Measurements from ENCODE around the gene IMP4. TPM values are rescaled to one million over a fixed set of nuclear protein-coding genes. Genes with fewer than 3 reads are reported as not detected.

Gene IMP4
- total RNA-seq, 2 donors from 2014 or later: 71.4 to 106 TPM

DNA sequence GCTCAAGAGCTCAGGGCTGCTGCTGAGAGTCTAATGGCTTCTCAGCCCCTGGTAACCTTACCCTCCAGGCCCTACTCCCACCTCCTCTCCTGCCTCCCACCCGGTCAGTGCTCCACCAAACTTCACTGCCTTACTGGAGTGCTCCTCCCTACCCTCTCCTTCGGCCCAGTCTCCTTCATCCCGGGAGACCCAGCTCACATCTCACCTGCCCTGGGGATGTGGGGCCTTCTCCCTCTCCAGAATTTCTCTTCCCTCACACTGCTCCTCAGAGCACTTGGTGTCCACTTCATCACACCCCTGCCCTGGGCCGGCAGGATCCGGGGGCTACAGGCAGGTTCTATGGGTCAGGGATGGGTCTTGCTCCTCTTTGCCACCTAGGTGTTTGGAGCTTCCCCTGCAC is 34.8 kb downstream of the IMP4 start:
- Histone ChIP-seq H3K27ac (no peak overlapping the region), H3K4me3 (no peak overlapping the region), H3K4me1 (replicated peaks) (no peaks in the 10 kb centered on the region), H3K9me3 (no peaks in the 10 kb centered on the region), H3K36me3 (no peaks in the 10 kb centered on the region), H3K27me3 (replicated peaks; ENCODE audit: insufficient read depth) (no peaks in the 10 kb centered on the region)
- TF ChIP-seq POLR2AphosphoS5 (IDR thresholded peaks at IDR 0.05) (no peak), POLR2A (IDR thresholded peaks at IDR 0.05) (no peak)
- TF ChIP-seq, protein P1, sequence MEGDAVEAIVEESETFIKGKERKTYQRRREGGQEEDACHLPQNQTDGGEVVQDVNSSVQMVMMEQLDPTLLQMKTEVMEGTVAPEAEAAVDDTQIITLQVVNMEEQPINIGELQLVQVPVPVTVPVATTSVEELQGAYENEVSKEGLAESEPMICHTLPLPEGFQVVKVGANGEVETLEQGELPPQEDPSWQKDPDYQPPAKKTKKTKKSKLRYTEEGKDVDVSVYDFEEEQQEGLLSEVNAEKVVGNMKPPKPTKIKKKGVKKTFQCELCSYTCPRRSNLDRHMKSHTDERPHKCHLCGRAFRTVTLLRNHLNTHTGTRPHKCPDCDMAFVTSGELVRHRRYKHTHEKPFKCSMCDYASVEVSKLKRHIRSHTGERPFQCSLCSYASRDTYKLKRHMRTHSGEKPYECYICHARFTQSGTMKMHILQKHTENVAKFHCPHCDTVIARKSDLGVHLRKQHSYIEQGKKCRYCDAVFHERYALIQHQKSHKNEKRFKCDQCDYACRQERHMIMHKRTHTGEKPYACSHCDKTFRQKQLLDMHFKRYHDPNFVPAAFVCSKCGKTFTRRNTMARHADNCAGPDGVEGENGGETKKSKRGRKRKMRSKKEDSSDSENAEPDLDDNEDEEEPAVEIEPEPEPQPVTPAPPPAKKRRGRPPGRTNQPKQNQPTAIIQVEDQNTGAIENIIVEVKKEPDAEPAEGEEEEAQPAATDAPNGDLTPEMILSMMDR (IDR thresholded peaks at IDR 0.05): no peak
- no peak for DNase-seq (ENCODE audit: low spot score)
- 93% methylated on average over 5 of the region's 5 CpGs for WGBS
- intact Hi-C loops (cut with DNase I): no loop called here

- Histone ChIP-seq H3K4me3 (no peak overlapping the region), H3K4me1 (replicated peaks) (no peaks in the 10 kb centered on the region), H3K27me3 (replicated peaks; ENCODE audit: insufficient read depth) (no peaks in the 10 kb centered on the region), H3K9me3 (no peaks in the 10 kb centered on the region), H3K36me3 (no peaks in the 10 kb centered on the region), H3K27ac (no peak overlapping the region)
- 91% methylated on average over 3 of the region's 3 CpGs for WGBS
- intact Hi-C loops (cut with DNase I): no loop called here
- DNase-seq (ENCODE audit: low spot score): no peak
- no peak for TF ChIP-seq POLR2A (IDR thresholded peaks at IDR 0.05)
- TF ChIP-seq, protein P1 (IDR thresholded peaks at IDR 0.05): no peak
- no peak for TF ChIP-seq POLR2AphosphoS5 (IDR thresholded peaks at IDR 0.05)
Measured at GRCh38 chr2:130378206-130378897, 35.7 kb downstream of the IMP4 start.

GRCh38 chr2:130378898-130379214 is 36.2 kb downstream of the IMP4 start:
- no peak overlapping the region for H3K4me3 ChIP-seq
- no peaks in the 10 kb centered on the region for H3K4me1 ChIP-seq (replicated peaks)
- TF ChIP-seq, protein P1 (IDR thresholded peaks at IDR 0.05): no peak
- TF ChIP-seq POLR2AphosphoS5 (IDR thresholded peaks at IDR 0.05) (no peak), POLR2A (IDR thresholded peaks at IDR 0.05) (no peak)
- intact Hi-C loops (cut with DNase I): no loop called here
- H3K27ac ChIP-seq: no peak overlapping the region
- no peak for DNase-seq (ENCODE audit: low spot score)
- H3K27me3 ChIP-seq (replicated peaks; ENCODE audit: insufficient read depth): no peaks in the 10 kb centered on the region
- H3K9me3 ChIP-seq: no peaks in the 10 kb centered on the region
- 88% methylated on average over 3 of the region's 3 CpGs for WGBS
- no peaks in the 10 kb centered on the region for H3K36me3 ChIP-seq

GRCh38 chr2:130380096-130380934 is 37.6 kb downstream of the IMP4 start:
- Histone ChIP-seq H3K36me3 (no peaks in the 10 kb centered on the region), H3K4me3 (no peak overlapping the region), H3K27me3 (replicated peaks; ENCODE audit: insufficient read depth) (no peaks in the 10 kb centered on the region), H3K4me1 (replicated peaks) (no peaks in the 10 kb centered on the region), H3K9me3 (no peaks in the 10 kb centered on the region), H3K27ac (no peak overlapping the region)
- WGBS: 90% methylated on average over 11 of the region's 11 CpGs
- no peak for DNase-seq (ENCODE audit: low spot score)
- intact Hi-C loops (cut with DNase I): no loop called here
- TF ChIP-seq POLR2AphosphoS5 (IDR thresholded peaks at IDR 0.05): no peak
- no peak for TF ChIP-seq POLR2A (IDR thresholded peaks at IDR 0.05)

DNA sequence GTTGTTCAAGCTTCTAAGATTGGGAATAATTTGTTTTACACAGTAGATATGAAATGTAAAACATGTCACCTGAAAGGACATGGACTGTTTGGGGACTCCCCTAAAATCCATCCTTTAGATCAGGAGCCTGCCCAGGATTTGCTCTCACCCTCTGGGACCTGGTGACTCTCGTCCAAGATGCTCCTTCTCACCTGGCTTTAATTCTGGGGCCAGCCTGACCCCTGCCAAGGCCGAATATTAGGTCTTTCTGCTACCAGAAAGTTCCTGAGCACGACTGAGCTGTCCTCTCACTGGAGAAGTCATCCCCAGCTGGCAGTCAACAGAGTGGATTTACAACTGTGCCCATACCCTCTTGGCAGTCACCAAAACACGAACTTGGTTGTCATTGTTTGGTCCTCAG is 38.4 kb downstream of the IMP4 start:
- H3K27ac ChIP-seq: no peak overlapping the region
- no peaks in the 10 kb centered on the region for H3K36me3 ChIP-seq
- WGBS: 93% methylated on average over 4 of the region's 4 CpGs
- H3K9me3 ChIP-seq: no peaks in the 10 kb centered on the region
- no peaks in the 10 kb centered on the region for H3K4me1 ChIP-seq (replicated peaks)
- H3K4me3 ChIP-seq: no peak overlapping the region
- H3K27me3 ChIP-seq (replicated peaks; ENCODE audit: insufficient read depth): no peaks in the 10 kb centered on the region
- intact Hi-C loops (cut with DNase I): no loop called here
- TF ChIP-seq POLR2AphosphoS5 (IDR thresholded peaks at IDR 0.05) (no peak), POLR2A (IDR thresholded peaks at IDR 0.05) (no peak)
- DNase-seq (ENCODE audit: low spot score): no peak
